Mucosa of descending colon (tissue), 3 donors: Measurements from ENCODE around the gene TMEM63A. TPM values are rescaled to one million over a fixed set of nuclear protein-coding genes. Genes with fewer than 3 reads are reported as not detected.
"Not testable (repeated sequence)": the region's sequence is repeated elsewhere in the genome, so short reads cannot be mapped to it uniquely, and the experiment has no call there.

Experiments
- ATAC-seq: fragments of 200-7000 bp; cut with Tn5 transposase; one replicate; pipeline ENCODE4 v1.9.1; 2020; ENCODE audit warnings: mild to moderate bottlenecking, moderate library complexity
- DNase-seq, 3 donors: peaks; one replicate each; pipeline ENCODE4 v3.0.0-alpha.2; 2020
- H3K36me3 ChIP-seq: fragments of 200-600 bp; one replicate; pipeline ENCODE4 v1.8.0; 2021; ENCODE audit warnings: low read depth, mild to moderate bottlenecking
- H3K4me1 ChIP-seq: fragments of 200-600 bp; one replicate; pipeline ENCODE4 v1.8.0; 2021; ENCODE audit warnings: low read depth, mild to moderate bottlenecking
- H3K4me3 ChIP-seq: fragments of 200-600 bp; one replicate; pipeline ENCODE4 v1.8.0; 2021; ENCODE audit warnings: mild to moderate bottlenecking
- H3K9me3 ChIP-seq: fragments of 200-600 bp; one replicate; pipeline ENCODE4 v1.8.0; 2021; ENCODE audit warnings: mild to moderate bottlenecking
- CTCF ChIP-seq: fragments of 200-600 bp; IDR thresholded peaks from one replicate; pipeline ENCODE4 v1.8.0; 2022; ENCODE audit warnings: antibody characterized with exemption, mild to moderate bottlenecking
- intact Hi-C, 2 donors: fragments of 100-400 bp; cut with DNase I in 1 of 2; cut with micrococcal nuclease in 1 of 2; formaldehyde crosslinking; loops; one replicate each; pipeline versions ENCODE4 v1.11.0 to v1.11.1; 2022; cut with DNase I, micrococcal nuclease
- total RNA-seq, 3 donors: library from RNA; stranded (reverse); fragmentation: NEBNext Ultra II Directional in 2 of 3; extraction: Animal tissue kit (Norgen Biotek cat#: 25700) in 2 of 3; gene quantifications; one replicate each; pipeline versions ENCODE4 v1.2.1 to v1.2.4, GENCODE V29; 2021 to 2023
- donor health status: DM: no; HTN: no; CAD: no; lungs with moderate emphysema.
- donor health status: DM: no; HTN: no; CAD: no.
- donor health status: DM: no; HTN: yes; CAD: no.

Gene TMEM63A
- total RNA-seq, 3 donors from 2014 or later, result 115 to 192 (median 147) TPM

- H3K4me3 ChIP-seq, result no peak overlapping the region
- intact Hi-C loops, result no loop called here
Measured at GRCh38 chr1:225813214-225813964, 68.8 kb downstream of the TMEM63A start.

GRCh38 chr1:225812488-225813213 is 69.5 kb downstream of the TMEM63A start:
- Histone ChIP-seq H3K36me3 (no peaks in the 10 kb centered on the region), H3K4me1 (peaks cover 34% of the 10 kb centered on the region), H3K9me3 (no peaks in the 10 kb centered on the region), H3K4me3 (no peak overlapping the region)
- no peak for TF ChIP-seq CTCF
- DNase-seq (no peak), ATAC-seq (no peak)
- intact Hi-C loops, result no loop called here

More at GRCh38 chr1:225813214-225813964, 68.8 kb downstream of the TMEM63A start:
- H3K9me3 ChIP-seq, result no peaks in the 10 kb centered on the region
- DNase-seq (peak; percentile 70 to 73 (median 71)), ATAC-seq (peak; percentile 63)
- peaks cover 40% of the 10 kb centered on the region for H3K4me1 ChIP-seq
- no peak for TF ChIP-seq CTCF
- no peaks in the 10 kb centered on the region for H3K36me3 ChIP-seq

- Histone ChIP-seq H3K4me3 (no peak overlapping the region), H3K4me1 (peaks cover 26% of the 10 kb centered on the region), H3K36me3 (no peaks in the 10 kb centered on the region), H3K9me3 (no peaks in the 10 kb centered on the region)
- TF ChIP-seq CTCF, result no peak
- intact Hi-C loops, result no loop called here
- no peak for ATAC-seq
- no peak for DNase-seq
Measured at GRCh38 chr1:225811622-225812487, 70.3 kb downstream of the TMEM63A start.

GRCh38 chr1:225810579-225811538 is 71.3 kb downstream of the TMEM63A start:
- Histone ChIP-seq H3K4me1 (peaks cover 22% of the 10 kb centered on the region), H3K4me3 (peak overlapping the region; percentile 42)
- intact Hi-C loops, H3K9me3 ChIP-seq, H3K36me3 ChIP-seq: not testable (repeated sequence)
- ATAC-seq (peak; percentile 31), DNase-seq (peak in 2 of 3 donors; percentile 62 to 65)

GRCh38 chr1:225809842-225810578 is 72.2 kb downstream of the TMEM63A start, which contains the start of gene EPHX1:
Gene EPHX1 (plus strand): TSS chr1:225810124. CDS start chr1:225828730, 18,606 bp downstream.
- intact Hi-C loops, result no loop called here
- H3K4me3 ChIP-seq, result peak within 1 kb of the TSS; percentile 42
- H3K9me3 ChIP-seq, result no peaks in the 10 kb centered on the region
- peak; percentile 89 for ATAC-seq
- no peaks in the 10 kb centered on the region for H3K36me3 ChIP-seq
- DNase-seq, result peak; percentile 91 to 95 (median 94)
- H3K4me1 ChIP-seq, result peaks cover 22% of the 10 kb centered on the region
- no peak for TF ChIP-seq CTCF
